Activated T-cell treated with anti-CD3 and anti-CD28 coated beads, Interleukin-2, amount 50 U/mL, for 24 hours (primary cell): ENCODE measurements around the gene PTPRJ.
A peak's percentile ranks its signal among the peaks of the same experiment; 100 is the strongest.

ENCODE experiments used
- DNase-seq: peaks from one replicate; pipeline ENCODE4 v3.0.0-alpha.2; 2020
- H3K27ac Mint-ChIP-seq: 2 replicates; pipeline ENCODE4 v1.8.0; 2020; ENCODE audit warnings: mild to moderate bottlenecking, mixed read lengths
- H3K27me3 Mint-ChIP-seq: 2 replicates; pipeline ENCODE4 v1.8.0; 2020; ENCODE audit warnings: mixed read lengths
- H3K36me3 Mint-ChIP-seq: 2 replicates; pipeline ENCODE4 v1.8.0; 2020; ENCODE audit warnings: low read depth, mixed read lengths
- H3K4me1 Mint-ChIP-seq: 2 replicates; pipeline ENCODE4 v1.8.0; 2020; ENCODE audit warnings: low read depth, mixed read lengths
- H3K4me3 Mint-ChIP-seq: 2 replicates; pipeline ENCODE4 v1.8.0; 2020; ENCODE audit warnings: mild to moderate bottlenecking, moderate library complexity, mixed read lengths
- H3K9me3 Mint-ChIP-seq: 2 replicates; pipeline ENCODE4 v1.8.0; 2020; ENCODE audit warnings: mixed read lengths

The PTPRJ gene

DNA sequence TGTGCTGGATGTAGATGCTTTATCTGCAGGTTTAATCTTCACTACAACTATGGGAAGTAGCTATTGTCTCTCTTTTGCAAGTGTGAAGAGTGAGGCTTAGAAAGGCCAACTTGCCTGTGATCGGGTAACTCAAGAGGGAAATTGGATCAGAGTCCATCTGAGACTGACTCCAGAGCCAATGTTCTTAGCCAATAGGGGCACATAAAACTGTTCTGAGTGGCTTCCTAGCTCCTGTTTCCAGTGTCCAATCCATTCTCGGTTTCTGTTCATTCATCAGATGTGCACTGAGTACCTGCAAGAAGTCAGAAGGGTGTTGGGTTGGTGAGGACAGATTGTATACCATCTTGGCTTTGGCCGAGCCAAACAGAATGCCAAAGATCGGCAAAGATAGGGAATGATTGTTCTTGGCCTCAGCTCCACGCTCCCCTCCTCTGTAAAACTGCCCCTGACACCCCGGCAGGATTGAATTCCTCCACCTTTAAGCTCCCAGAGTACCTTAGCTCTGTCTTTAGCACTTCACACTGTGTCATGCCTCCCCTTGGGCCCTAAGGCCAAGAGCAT, 100.0 kb downstream of the PTPRJ start:
- no peaks in the 10 kb centered on the region for H3K9me3 Mint-ChIP-seq
- DNase-seq, result no peak
- no peaks in the 10 kb centered on the region for H3K27me3 Mint-ChIP-seq
- H3K27ac Mint-ChIP-seq, result peak overlapping the region; percentile 57
- no peak overlapping the region for H3K4me3 Mint-ChIP-seq
- peaks cover 15% of the 10 kb centered on the region for H3K36me3 Mint-ChIP-seq
- peaks cover 50% of the 10 kb centered on the region for H3K4me1 Mint-ChIP-seq

DNA sequence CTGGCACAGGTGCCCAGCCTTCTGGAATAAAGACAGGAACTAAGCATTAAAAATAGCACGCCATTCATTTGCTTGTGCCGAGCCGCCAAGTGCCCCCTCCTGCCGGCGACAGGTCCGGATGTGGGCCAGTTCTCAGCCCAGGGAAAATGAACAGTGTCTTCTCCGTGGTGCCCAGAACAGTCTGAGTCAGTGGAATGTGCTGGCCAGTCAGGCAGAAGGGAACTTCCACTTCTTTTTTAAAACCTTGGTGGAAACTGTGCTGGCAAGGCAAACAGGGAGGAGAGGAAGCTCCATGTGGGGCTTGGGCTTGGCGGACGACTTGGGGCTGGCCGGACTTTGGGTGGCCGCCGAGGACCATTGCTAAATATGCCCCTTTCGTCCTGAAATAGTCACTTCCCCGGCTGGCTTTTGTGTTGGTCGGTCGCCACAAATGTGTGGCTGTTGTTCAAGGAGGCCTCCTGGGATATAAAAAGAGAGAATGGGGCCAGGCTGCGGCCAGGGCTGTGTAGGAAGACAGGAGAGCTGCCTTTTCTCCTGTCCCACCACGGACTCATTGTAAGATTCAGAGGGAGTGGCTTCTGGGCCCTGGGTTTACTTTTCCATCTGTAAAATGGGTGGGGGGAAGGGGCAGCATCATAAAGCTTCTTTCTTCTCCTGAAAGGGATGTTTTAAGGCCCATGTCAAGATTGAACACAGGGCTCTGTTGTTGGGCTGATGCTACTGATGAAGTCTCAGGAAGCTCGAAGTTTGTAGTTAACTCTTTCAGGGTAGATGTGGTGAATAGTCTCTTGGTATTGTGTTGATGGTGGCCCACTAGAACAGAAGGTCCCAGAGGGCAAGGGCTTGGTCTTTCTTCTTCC, 101.0 kb downstream of the PTPRJ start:
- no peak for DNase-seq
- Mint-ChIP-seq H3K4me3 (peak overlapping the region; percentile 31), H3K9me3 (no peaks in the 10 kb centered on the region), H3K4me1 (peaks cover 49% of the 10 kb centered on the region), H3K36me3 (peaks cover 15% of the 10 kb centered on the region), H3K27ac (peak overlapping the region; percentile 79), H3K27me3 (no peaks in the 10 kb centered on the region)

DNA sequence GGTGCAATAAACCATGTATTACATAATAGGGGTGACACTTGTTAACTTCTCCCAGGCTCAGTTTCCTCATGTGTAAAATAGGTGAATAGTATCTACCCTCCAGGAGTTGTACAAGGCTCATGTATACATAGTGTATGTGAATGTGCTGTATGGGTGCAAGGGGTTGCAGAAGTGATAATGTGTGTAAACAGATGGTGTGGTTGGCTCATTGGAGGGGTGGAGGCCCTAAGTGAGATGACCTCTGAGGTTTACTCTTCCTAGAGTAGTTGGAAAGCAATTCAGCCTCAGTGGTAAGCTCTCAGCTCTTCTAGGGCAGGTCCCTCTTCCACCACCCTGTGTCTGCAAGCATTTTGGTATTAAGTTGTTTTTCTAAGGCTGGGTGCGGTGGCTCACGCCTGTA, 102.4 kb downstream of the PTPRJ start:
- no peak for DNase-seq
- Mint-ChIP-seq H3K4me1 (peaks cover 59% of the 10 kb centered on the region), H3K36me3 (peaks cover 7% of the 10 kb centered on the region), H3K27ac (no peak overlapping the region), H3K9me3 (no peaks in the 10 kb centered on the region), H3K4me3 (no peak overlapping the region), H3K27me3 (no peaks in the 10 kb centered on the region)

DNA sequence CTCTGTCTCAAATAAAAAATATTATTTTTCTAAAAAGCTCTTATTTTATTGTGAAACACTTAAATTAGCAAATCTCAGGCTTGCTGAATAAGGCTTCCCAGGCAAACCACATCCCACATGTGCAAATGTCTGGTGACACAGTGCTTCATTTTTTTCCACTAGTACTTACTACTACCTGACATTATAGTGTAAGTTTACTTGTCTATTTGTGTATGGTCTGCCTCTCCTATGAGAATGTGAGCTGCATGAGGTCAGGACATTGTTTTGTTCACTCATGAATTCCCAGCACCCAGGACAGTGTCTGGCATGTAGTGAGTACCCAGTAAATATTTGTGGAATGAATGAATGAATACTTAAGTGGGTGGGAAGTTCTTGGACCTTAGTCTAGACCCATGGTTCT, 103.1 kb downstream of the PTPRJ start:
- H3K9me3 Mint-ChIP-seq, result no peaks in the 10 kb centered on the region
- H3K36me3 Mint-ChIP-seq, result peaks cover 7% of the 10 kb centered on the region
- no peak for DNase-seq
- no peak overlapping the region for H3K27ac Mint-ChIP-seq
- H3K27me3 Mint-ChIP-seq, result no peaks in the 10 kb centered on the region
- H3K4me3 Mint-ChIP-seq, result no peak overlapping the region
- H3K4me1 Mint-ChIP-seq, result peaks cover 62% of the 10 kb centered on the region

DNA sequence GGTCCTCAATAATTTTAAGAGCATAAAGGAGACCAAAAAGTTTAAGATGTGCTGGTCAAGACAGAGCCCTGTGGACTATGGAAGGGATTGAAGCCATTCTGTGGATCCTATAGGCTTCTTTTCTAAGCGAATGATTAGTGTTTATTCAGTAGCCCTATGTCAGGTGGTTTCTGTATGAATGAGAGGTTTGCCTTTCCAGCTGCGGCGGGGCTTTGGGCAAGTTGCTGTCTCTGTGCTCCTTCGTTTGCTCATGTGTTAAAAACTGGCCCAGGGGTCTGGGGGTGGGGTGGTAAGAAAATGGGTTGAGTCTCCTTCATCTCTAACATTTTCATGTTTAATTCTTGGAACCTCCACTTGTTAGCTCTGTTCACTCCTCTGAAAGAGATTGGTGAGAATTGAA, 105.3 kb downstream of the PTPRJ start:
- Mint-ChIP-seq H3K4me3 (no peak overlapping the region), H3K4me1 (peaks cover 64% of the 10 kb centered on the region), H3K36me3 (peaks cover 7% of the 10 kb centered on the region), H3K9me3 (no peaks in the 10 kb centered on the region), H3K27me3 (no peaks in the 10 kb centered on the region), H3K27ac (no peak overlapping the region)
- DNase-seq, result peak; percentile 5

DNA sequence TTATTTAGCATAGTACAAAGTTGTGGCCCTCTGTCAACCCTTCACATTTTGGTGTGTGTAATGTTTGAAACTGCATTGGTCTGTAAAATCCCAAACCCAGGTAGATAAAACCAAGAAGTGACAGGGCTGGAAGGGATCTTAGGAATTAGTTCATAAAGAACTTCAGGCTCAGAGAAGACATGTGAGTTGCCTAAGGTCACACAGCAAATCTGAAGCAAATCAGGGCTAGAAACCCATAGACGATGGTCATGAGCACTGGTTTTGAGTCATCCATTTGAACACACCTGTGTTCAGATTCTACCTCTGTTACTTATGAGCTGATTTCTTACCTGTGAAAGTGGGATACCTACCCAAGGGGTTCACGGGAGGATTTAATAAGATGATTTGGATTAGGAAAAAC, 107.1 kb downstream of the PTPRJ start:
- Mint-ChIP-seq H3K4me3 (no peak overlapping the region), H3K27ac (no peak overlapping the region), H3K4me1 (peaks cover 59% of the 10 kb centered on the region), H3K9me3 (no peaks in the 10 kb centered on the region), H3K27me3 (no peaks in the 10 kb centered on the region), H3K36me3 (peaks cover 7% of the 10 kb centered on the region)
- DNase-seq, result no peak

DNA sequence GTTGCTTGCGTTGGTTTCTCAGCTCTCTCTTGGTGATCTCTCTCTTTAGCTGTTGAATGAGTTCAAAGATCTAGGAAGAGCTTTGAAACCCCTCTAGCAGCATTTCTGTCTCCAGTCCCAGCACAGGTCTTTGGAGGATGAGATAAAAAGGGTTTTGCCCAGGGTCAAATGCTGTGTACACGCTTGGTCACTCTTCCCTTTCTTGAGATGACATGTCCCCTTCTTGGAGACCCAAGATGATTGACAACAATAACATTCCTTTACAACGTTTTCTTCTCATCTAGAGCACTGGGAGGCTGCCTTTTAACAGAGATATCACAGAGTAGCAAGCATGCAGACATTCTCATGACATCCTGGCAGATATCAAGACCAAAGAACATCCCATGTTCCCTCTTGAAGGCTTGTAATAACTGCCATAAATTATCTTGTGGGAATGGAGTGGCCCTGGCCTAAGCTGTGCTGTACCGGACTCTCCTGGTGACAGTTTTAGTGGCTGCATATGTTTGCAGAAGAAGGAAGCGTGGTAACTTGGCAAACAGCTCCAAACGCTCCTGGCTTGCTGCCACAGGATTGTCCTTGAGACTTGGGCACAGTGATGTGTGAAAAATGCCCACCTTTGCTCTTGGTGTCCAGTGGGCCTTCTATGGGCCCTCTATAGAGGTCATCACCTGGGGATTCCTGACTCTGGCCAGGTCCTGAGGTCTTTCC, 107.8 kb downstream of the PTPRJ start:
- Mint-ChIP-seq H3K9me3 (no peaks in the 10 kb centered on the region), H3K36me3 (peaks cover 7% of the 10 kb centered on the region), H3K27me3 (no peaks in the 10 kb centered on the region), H3K4me3 (no peak overlapping the region), H3K4me1 (peaks cover 60% of the 10 kb centered on the region), H3K27ac (no peak overlapping the region)
- no peak for DNase-seq

DNA sequence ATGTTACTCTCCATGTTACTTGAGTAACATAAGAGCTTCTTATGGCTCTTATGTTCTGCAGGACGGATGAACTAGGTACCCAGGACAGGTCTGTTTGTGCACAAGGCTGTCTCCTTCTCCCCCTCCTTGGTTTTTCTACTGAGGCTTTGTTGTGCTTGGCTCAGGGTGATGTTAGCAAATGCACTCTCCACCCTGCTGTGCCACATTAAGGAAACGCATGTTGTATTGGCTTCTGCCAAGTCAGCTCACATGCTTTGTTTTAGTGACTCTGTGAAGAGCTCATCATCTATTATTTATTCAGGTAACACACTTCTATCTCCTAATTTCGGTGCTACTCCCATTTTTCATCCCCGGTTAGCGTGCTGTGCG, 108.3 kb downstream of the PTPRJ start:
- H3K27ac Mint-ChIP-seq, result no peak overlapping the region

DNA sequence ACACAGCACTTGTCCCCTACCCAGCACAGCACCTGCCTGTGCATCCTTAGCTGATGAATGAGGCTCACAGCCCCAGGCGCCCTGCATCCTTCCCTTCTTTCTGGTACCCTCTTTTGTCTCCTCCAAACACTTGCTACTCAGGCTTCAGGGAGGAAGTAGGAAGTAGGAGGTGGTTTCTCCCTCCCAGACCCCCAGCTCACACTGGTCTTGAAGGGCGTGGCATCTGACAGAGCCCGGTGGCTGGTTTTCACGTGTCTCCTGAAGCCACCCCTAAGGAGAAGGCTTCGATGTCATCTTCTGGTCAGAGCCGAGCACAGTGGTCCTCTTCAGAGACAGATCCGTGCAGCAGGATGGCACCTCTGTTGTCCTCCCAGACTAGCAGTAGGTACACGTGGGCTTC, 109.8 kb downstream of the PTPRJ start:
- Mint-ChIP-seq H3K4me1 (peaks cover 69% of the 10 kb centered on the region), H3K9me3 (no peaks in the 10 kb centered on the region), H3K4me3 (no peak overlapping the region), H3K27ac (peak overlapping the region; percentile 16), H3K27me3 (no peaks in the 10 kb centered on the region), H3K36me3 (no peaks in the 10 kb centered on the region)
- DNase-seq, result no peak

More for the DNA sequence above, 108.3 kb downstream of the PTPRJ start:
- no peak for DNase-seq
- H3K4me3 Mint-ChIP-seq, result no peak overlapping the region
- peaks cover 59% of the 10 kb centered on the region for H3K4me1 Mint-ChIP-seq
- H3K36me3 Mint-ChIP-seq, result peaks cover 7% of the 10 kb centered on the region
- no peaks in the 10 kb centered on the region for H3K27me3 Mint-ChIP-seq
- H3K9me3 Mint-ChIP-seq, result no peaks in the 10 kb centered on the region

DNA sequence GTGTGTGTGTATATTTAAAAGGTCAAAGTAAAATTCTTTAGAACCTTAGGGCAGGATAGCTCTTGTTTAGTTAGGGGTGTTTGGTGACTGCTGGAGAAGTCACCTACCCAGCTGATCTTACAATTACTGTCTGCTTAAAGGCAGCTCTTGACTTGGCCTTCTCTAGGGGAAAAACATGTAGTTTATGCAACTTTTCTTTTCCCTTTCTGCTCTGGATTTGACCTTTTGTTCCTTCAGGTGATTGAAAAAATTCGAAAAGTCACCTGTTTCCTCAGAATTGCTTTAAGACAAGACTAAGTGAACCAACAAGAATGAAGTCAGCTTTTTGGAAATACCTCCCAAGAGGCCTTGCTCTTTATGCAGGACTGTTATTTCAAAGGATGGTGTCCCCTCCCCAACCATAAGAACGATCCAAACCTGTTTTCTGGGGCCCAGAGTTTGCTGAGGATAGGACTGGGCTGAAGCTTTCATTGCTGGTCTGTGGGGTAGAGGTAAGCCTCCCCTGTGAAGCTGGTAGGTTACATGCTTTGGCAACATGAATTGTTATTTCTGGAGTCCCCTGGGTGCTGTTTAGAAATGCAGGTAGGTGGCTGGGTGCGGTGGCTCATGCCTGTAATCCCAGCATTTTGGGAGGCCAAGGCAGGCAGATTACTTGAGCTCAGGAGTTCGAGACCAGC, 111.2 kb downstream of the PTPRJ start:
- H3K36me3 Mint-ChIP-seq, result no peaks in the 10 kb centered on the region
- H3K27ac Mint-ChIP-seq, result no peak overlapping the region

DNA sequence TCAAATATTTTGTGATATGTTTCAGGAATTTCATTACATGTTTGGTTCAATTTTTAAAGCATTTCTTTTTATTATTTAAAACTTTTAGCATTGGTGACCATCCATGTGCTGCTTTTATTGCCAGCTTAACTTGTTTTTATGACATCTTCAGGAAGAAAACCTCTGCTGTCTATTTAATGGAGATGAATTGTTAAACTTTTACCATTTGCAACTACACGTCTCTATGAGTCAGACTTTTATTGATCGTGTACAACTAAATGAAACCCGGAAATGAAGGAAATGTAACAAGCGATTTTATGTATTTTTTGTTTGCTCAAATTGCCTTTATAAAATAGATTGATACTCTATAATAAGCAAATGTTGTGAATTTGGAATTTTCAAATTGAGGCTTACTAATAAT, 113.0 kb downstream of the PTPRJ start:
- Mint-ChIP-seq H3K27me3 (no peaks in the 10 kb centered on the region), H3K27ac (no peak overlapping the region), H3K4me3 (no peak overlapping the region), H3K9me3 (no peaks in the 10 kb centered on the region), H3K36me3 (no peaks in the 10 kb centered on the region), H3K4me1 (peaks cover 76% of the 10 kb centered on the region)
- no peak for DNase-seq

More for the DNA sequence above, 111.2 kb downstream of the PTPRJ start:
- no peak for DNase-seq
- Mint-ChIP-seq H3K9me3 (no peaks in the 10 kb centered on the region), H3K4me3 (no peak overlapping the region), H3K4me1 (peaks cover 74% of the 10 kb centered on the region), H3K27me3 (no peaks in the 10 kb centered on the region)

DNA sequence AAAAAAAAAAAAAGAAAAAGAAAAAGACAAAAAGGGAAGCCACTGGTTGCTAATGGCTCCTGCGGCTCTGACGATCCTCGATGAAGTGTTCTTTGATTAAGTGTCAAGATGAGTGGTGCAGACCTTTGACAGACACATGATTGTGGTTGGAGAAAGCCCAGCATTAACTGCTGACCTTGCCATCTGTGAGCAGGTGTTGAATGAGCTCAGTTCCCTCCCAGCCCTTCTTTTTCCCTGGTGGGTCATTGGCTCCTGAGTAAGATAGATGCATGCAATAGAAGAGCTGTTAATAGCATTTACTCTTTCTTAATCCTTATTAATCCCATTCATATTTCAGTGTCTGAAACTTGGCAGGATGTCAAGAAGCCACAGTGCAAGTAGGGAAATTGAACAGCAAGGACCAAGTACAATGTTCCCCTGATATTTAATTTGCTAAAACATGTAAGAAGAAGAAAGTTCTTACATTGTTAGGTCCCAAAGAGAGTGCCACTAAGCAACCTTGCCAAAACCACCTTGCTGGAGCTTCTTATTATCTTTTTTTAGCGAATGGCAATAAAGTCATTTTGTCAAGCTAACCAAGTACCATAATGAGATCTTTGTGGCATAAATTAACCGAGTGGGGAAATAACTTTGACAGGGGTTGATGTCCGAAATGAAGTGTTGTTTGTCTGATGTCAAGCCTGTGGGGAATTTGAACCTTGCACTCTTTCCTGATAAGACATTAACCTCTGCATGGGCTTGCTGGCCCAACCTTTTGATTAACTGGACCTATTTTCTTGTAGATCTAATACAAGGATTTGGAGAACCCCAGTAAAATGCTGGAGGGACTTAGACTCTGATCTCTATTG, 113.7 kb downstream of the PTPRJ start:
- Mint-ChIP-seq H3K4me3 (no peak overlapping the region), H3K27ac (peak overlapping the region; percentile 64), H3K36me3 (no peaks in the 10 kb centered on the region), H3K27me3 (no peaks in the 10 kb centered on the region), H3K9me3 (no peaks in the 10 kb centered on the region), H3K4me1 (peaks cover 76% of the 10 kb centered on the region)
- no peak for DNase-seq

DNA sequence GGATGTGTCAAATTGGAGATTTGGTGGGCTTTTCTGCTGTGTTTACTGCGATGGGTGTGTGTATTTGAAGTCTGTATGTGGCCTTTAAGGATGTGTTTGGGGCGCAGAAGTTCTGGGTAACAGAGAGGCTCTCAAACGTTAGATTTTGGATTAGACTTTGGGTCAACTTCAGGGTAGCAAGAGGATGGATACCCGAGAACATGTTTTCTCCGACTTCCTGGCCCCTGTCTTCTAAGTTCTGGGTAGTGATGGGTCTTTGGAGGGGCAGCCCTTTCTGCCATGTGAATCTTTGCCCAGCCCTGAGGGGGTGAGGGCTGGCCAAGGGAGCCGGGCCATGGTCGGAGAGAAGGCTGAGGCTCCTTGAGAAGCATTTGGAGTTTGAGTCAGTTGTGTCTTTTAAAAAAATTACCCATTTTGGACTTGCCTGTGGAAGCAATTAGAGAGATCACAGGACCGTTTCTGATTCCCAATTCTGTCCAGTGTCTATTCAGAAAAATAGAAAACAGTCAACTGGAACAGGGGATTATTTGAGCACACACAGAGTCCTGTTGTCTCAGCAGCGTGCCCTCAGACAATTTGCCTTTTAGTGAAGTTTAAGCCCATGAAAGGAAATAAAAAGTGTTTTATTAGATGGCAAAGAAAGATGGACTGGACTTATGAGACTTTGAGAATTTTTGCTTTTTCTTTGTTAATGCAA, 114.4 kb downstream of the PTPRJ start:
- peaks cover 79% of the 10 kb centered on the region for H3K4me1 Mint-ChIP-seq
- no peaks in the 10 kb centered on the region for H3K36me3 Mint-ChIP-seq
- H3K9me3 Mint-ChIP-seq, result no peaks in the 10 kb centered on the region
- DNase-seq, result no peak
- no peaks in the 10 kb centered on the region for H3K27me3 Mint-ChIP-seq
- peak overlapping the region; percentile 42 for H3K27ac Mint-ChIP-seq
- no peak overlapping the region for H3K4me3 Mint-ChIP-seq
